HepG2 (cell line): Measurements from ENCODE around the gene EIF4EBP3. TPM values are rescaled to one million over a fixed set of nuclear protein-coding genes. Genes with fewer than 3 reads are reported as not detected.
A peak's percentile ranks its signal among the peaks of the same experiment; 100 is the strongest.

ENCODE experiments used
- NR2F6 ChIP-seq, 2 experiments: IDR thresholded peaks; 2 replicates each; pipeline ENCODE4 v1.6.1; 2016; ENCODE audit warnings: antibody characterized with exemption in 1 of 2, mild to moderate bottlenecking in 1 of 2
- NR3C1 ChIP-seq: sonication (generic); formaldehyde crosslinking; IDR thresholded peaks from 2 replicates; pipeline ENCODE4 v1.4.0; 2020; ENCODE audit warnings: missing genetic modification reagents
- PAWR ChIP-seq: sonication (generic); formaldehyde crosslinking; IDR thresholded peaks from 2 replicates; pipeline ENCODE4 v1.4.0; 2020; ENCODE audit warnings: missing genetic modification reagents, mild to moderate bottlenecking, borderline replicate concordance
- POGK ChIP-seq: sonication (generic); formaldehyde crosslinking; conservative IDR thresholded peaks from 2 replicates; pipeline ENCODE4 v1.8.0; 2022; ENCODE audit warnings: mild to moderate bottlenecking, moderate library complexity, missing genetic modification reagents
- RARG ChIP-seq: sonication (generic); formaldehyde crosslinking; IDR thresholded peaks from 2 replicates; pipeline ENCODE4 v1.4.0; 2020; ENCODE audit warnings: low read depth, mild to moderate bottlenecking, missing genetic modification reagents
- REXO4 ChIP-seq: sonication (generic); formaldehyde crosslinking; IDR thresholded peaks from 2 replicates; pipeline ENCODE4 v1.8.0; 2022; ENCODE audit warnings: missing genetic modification reagents, mild to moderate bottlenecking, borderline replicate concordance
- RFXAP ChIP-seq: sonication (generic); formaldehyde crosslinking; IDR thresholded peaks from 2 replicates; pipeline ENCODE4 v1.4.0; 2020; ENCODE audit warnings: missing genetic modification reagents, borderline replicate concordance
- SIN3A ChIP-seq: IDR thresholded peaks from 2 replicates; pipeline ENCODE4 v1.6.1; 2011; ENCODE audit warnings: low read depth, mild to moderate bottlenecking, control low read depth, low read length, borderline replicate concordance
- TAF15 ChIP-seq: fragments of 200-400 bp; formaldehyde crosslinking; IDR thresholded peaks from one replicate; pipeline ENCODE4 v1.6.1; 2018; ENCODE audit warnings: mild to moderate bottlenecking, low read depth, low read length; ENCODE audit not compliant: poor library complexity, severe bottlenecking
- ZEB1 ChIP-seq: IDR thresholded peaks from 2 replicates; pipeline ENCODE4 v1.6.1; 2012; ENCODE audit warnings: mild to moderate bottlenecking, low read depth, inconsistent platforms; ENCODE audit not compliant: insufficient replicate concordance
- ZMYM2 ChIP-seq: sonication (generic); formaldehyde crosslinking; IDR thresholded peaks from 2 replicates; pipeline ENCODE4 v1.8.0; 2022; ENCODE audit warnings: mild to moderate bottlenecking, missing genetic modification reagents
- ZNF225 ChIP-seq: sonication (generic); formaldehyde crosslinking; IDR thresholded peaks from 2 replicates; pipeline ENCODE4 v1.4.0; 2020; ENCODE audit warnings: mild to moderate bottlenecking, missing genetic modification reagents
- ZNF274 ChIP-seq: sonication (generic); formaldehyde crosslinking; IDR thresholded peaks from 2 replicates; pipeline ENCODE4 v1.5.1; 2020; ENCODE audit warnings: mild to moderate bottlenecking, missing genetic modification reagents
- ZNF761 ChIP-seq: sonication (generic); formaldehyde crosslinking; conservative IDR thresholded peaks from 2 replicates; pipeline ENCODE4 v1.4.0; 2020; ENCODE audit warnings: mild to moderate bottlenecking, missing genetic modification reagents
- ZNF790 ChIP-seq: sonication (generic); formaldehyde crosslinking; IDR thresholded peaks from 2 replicates; pipeline ENCODE4 v1.8.0; 2022; ENCODE audit warnings: missing genetic modification reagents, mild to moderate bottlenecking, borderline replicate concordance
- polyA plus RNA-seq, 8 experiments: library from polyadenylated mRNA; depleted of rRNA in 3 of 8; stranded (reverse) in 7 of 8; unstranded in 1 of 8; fragments of >200 nt; fragmentation: Illumina TruSeq in 4 of 8; extraction: Trizol in 4 of 8; gene quantifications; 2 replicates each; pipeline versions ENCODE4 v1.2.1 to v1.2.3, GENCODE V29; 2011 to 2016; ENCODE audit warnings: low read depth in 4 of 8, missing spikeins in 1 of 8, mixed read lengths in 1 of 8; ENCODE audit not compliant: insufficient read depth in 1 of 8
- total RNA-seq, 5 experiments: library from RNA; depleted of rRNA; stranded (reverse); fragments of >200 nt; fragmentation: Illumina TruSeq; extraction: Trizol; gene quantifications; 2 replicates each; pipeline ENCODE4 v1.2.3, GENCODE V29; 2016; ENCODE audit warnings: low read depth in 1 of 5
- TF ChIP-seq, protein P1 (sequence below): sonication (generic); formaldehyde crosslinking; IDR thresholded peaks from 2 replicates; pipeline ENCODE4 v1.4.0; 2020; ENCODE audit warnings: missing genetic modification reagents, borderline replicate concordance
- TF ChIP-seq, protein P2 (sequence below): sonication (generic); formaldehyde crosslinking; IDR thresholded peaks from 2 replicates; pipeline ENCODE4 v1.5.1; 2020; ENCODE audit warnings: missing genetic modification reagents, mild to moderate bottlenecking, borderline replicate concordance
- TF ChIP-seq, protein P3 (sequence below): sonication (generic); formaldehyde crosslinking; IDR thresholded peaks from 2 replicates; pipeline ENCODE4 v1.9.0; 2021; ENCODE audit warnings: missing genetic modification reagents, borderline replicate concordance

EIF4EBP3 gene
- total and polyA plus RNA-seq, 2 of the 13 experiments (the other 11 are each of a cell fraction or from before 2014, with no cell fraction given): 0.61 to 1.7 TPM

DNA sequence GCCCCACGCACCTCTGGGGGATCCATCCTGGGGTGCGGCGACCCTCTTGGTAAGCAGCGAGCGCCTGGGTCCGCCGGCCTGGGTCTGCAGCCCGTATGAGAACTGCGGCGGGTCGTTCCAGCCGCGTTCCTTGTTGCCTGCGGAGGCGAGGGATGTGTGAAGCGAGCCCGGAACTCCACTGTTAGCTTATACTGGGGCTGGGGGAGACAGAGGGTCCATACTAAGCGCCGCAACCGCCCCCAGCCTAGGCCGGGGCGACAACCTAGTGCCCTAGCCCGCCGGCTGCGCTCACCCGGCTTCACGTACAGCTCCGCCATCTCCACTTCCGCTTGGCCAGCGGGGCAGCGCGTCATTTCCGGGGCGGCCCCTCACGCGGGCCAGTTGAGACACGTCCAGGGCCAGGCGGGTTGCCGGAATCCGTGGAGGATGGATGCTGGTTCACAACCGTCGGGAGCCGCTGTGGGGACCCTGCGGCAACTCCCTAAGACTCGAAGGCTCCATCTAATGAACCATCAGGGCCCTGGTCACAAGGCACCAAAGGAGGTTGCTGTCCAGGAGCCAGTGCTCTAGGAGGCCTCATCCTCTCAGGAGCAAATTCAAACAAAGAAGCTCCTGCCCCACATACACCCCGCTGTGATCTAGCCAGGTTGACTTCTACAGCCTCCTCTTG is 9.8 kb downstream of the EIF4EBP3 start, which contains the start of gene SRA1 (continued):
- peak; percentile 33; the same call in 1 of the 2 replicates for TF ChIP-seq ZNF761 (CRISPR knock-in tag)
- TF ChIP-seq ZMYM2: 0 out of 2 replicates have a peak, but pooled peaks have one; percentile 35
- TF ChIP-seq, protein P1, sequence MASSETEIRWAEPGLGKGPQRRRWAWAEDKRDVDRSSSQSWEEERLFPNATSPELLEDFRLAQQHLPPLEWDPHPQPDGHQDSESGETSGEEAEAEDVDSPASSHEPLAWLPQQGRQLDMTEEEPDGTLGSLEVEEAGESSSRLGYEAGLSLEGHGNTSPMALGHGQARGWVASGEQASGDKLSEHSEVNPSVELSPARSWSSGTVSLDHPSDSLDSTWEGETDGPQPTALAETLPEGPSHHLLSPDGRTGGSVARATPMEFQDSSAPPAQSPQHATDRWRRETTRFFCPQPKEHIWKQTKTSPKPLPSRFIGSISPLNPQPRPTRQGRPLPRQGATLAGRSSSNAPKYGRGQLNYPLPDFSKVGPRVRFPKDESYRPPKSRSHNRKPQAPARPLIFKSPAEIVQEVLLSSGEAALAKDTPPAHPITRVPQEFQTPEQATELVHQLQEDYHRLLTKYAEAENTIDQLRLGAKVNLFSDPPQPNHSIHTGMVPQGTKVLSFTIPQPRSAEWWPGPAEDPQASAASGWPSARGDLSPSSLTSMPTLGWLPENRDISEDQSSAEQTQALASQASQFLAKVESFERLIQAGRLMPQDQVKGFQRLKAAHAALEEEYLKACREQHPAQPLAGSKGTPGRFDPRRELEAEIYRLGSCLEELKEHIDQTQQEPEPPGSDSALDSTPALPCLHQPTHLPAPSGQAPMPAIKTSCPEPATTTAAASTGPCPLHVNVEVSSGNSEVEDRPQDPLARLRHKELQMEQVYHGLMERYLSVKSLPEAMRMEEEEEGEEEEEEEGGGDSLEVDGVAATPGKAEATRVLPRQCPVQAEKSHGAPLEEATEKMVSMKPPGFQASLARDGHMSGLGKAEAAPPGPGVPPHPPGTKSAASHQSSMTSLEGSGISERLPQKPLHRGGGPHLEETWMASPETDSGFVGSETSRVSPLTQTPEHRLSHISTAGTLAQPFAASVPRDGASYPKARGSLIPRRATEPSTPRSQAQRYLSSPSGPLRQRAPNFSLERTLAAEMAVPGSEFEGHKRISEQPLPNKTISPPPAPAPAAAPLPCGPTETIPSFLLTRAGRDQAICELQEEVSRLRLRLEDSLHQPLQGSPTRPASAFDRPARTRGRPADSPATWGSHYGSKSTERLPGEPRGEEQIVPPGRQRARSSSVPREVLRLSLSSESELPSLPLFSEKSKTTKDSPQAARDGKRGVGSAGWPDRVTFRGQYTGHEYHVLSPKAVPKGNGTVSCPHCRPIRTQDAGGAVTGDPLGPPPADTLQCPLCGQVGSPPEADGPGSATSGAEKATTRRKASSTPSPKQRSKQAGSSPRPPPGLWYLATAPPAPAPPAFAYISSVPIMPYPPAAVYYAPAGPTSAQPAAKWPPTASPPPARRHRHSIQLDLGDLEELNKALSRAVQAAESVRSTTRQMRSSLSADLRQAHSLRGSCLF (CRISPR knock-in tag): no peak
- no peak for TF ChIP-seq ZNF790 (CRISPR knock-in tag)
- TF ChIP-seq PAWR (CRISPR knock-in tag): no peak
- peak; percentile 88; the same call in 1 of the 2 replicates for TF ChIP-seq SIN3A
- no peak for TF ChIP-seq ZNF225 (CRISPR knock-in tag)
- no peak for TF ChIP-seq NR3C1 (CRISPR knock-in tag)
- no peak for TF ChIP-seq NR2F6 (IDR thresholded peaks at IDR 0.05)
- TF ChIP-seq NR2F6 (CRISPR knock-in tag; IDR thresholded peaks at IDR 0.05): peak; percentile 45; the same call in 1 of the 2 replicates
- no peak for TF ChIP-seq RFXAP
- TF ChIP-seq RARG: no peak
- peak; percentile 91 for TF ChIP-seq ZNF274 (CRISPR knock-in tag)
- peak; percentile 98 for TF ChIP-seq POGK (CRISPR knock-in tag)
- TF ChIP-seq, protein P2, sequence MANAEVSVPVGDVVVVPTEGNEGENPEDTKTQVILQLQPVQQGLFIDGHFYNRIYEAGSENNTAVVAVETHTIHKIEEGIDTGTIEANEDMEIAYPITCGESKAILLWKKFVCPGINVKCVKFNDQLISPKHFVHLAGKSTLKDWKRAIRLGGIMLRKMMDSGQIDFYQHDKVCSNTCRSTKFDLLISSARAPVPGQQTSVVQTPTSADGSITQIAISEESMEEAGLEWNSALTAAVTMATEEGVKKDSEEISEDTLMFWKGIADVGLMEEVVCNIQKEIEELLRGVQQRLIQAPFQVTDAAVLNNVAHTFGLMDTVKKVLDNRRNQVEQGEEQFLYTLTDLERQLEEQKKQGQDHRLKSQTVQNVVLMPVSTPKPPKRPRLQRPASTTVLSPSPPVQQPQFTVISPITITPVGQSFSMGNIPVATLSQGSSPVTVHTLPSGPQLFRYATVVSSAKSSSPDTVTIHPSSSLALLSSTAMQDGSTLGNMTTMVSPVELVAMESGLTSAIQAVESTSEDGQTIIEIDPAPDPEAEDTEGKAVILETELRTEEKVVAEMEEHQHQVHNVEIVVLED (CRISPR knock-in tag): peak; percentile 83
- TF ChIP-seq ZEB1: no peak
- no peak for TF ChIP-seq REXO4 (CRISPR knock-in tag)
- peak; percentile 79 for TF ChIP-seq TAF15
- TF ChIP-seq, protein P3, sequence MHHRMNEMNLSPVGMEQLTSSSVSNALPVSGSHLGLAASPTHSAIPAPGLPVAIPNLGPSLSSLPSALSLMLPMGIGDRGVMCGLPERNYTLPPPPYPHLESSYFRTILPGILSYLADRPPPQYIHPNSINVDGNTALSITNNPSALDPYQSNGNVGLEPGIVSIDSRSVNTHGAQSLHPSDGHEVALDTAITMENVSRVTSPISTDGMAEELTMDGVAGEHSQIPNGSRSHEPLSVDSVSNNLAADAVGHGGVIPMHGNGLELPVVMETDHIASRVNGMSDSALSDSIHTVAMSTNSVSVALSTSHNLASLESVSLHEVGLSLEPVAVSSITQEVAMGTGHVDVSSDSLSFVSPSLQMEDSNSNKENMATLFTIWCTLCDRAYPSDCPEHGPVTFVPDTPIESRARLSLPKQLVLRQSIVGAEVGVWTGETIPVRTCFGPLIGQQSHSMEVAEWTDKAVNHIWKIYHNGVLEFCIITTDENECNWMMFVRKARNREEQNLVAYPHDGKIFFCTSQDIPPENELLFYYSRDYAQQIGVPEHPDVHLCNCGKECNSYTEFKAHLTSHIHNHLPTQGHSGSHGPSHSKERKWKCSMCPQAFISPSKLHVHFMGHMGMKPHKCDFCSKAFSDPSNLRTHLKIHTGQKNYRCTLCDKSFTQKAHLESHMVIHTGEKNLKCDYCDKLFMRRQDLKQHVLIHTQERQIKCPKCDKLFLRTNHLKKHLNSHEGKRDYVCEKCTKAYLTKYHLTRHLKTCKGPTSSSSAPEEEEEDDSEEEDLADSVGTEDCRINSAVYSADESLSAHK: peak; percentile 82; the same call in 1 of the 2 replicates
